GM21423 (cell line): Measurements from ENCODE around the gene RRAS2.
"Not testable (repeated sequence)": the region's sequence is repeated elsewhere in the genome, so short reads cannot be mapped to it uniquely, and the experiment has no call there.

Experiments
- ATAC-seq: cut with Tn5 transposase; IDR thresholded peaks from one replicate; pipeline ENCODE4 v1.9.1; 2021; ENCODE audit warnings: mild to moderate bottlenecking, moderate library complexity; ENCODE audit not compliant: unreplicated experiment

RRAS2 gene

DNA sequence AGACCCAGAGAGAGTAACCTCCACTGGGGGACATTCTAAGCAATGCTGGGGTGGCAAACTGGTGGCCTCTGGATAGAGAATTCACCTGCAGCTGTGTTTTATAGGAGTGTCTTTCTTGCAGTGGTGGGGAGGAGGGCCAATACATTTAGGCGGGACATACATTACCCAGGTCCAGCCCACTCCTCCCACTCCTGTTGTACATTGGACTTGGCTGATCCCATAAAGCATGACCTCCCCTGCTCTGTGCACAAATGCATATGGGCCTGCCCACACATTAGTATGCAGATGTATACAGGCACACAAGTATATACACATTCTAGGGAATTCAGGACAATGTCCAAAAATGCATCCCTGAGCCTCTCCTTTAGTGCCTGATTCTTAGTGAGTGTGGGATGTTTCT lies 99.1 kb downstream of the RRAS2 start:
- ATAC-seq: no peak

DNA sequence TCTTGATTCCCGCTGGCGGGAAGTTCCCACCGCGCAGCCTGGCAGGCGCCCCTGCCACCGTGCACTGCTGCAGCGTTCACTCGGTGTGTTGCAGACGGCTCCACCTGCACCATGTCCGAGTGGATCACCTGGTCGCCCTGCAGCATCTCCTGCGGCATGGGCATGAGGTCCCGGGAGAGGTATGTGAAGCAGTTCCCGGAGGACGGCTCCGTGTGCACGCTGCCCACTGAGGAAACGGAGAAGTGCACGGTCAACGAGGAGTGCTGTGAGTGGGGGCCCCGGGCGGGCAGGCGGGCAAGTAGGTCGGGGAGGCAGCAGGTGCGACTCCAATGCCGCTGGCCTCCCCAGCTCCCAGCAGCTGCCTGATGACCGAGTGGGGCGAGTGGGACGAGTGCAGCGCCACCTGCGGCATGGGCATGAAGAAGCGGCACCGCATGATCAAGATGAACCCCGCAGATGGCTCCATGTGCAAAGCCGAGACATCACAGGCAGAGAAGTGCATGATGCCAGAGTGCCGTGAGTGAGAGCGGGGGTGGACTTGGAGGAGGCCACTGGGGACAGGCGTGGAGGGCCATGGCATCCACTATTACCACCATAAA lies 99.7 kb downstream of the RRAS2 start:
- no peak for ATAC-seq

DNA sequence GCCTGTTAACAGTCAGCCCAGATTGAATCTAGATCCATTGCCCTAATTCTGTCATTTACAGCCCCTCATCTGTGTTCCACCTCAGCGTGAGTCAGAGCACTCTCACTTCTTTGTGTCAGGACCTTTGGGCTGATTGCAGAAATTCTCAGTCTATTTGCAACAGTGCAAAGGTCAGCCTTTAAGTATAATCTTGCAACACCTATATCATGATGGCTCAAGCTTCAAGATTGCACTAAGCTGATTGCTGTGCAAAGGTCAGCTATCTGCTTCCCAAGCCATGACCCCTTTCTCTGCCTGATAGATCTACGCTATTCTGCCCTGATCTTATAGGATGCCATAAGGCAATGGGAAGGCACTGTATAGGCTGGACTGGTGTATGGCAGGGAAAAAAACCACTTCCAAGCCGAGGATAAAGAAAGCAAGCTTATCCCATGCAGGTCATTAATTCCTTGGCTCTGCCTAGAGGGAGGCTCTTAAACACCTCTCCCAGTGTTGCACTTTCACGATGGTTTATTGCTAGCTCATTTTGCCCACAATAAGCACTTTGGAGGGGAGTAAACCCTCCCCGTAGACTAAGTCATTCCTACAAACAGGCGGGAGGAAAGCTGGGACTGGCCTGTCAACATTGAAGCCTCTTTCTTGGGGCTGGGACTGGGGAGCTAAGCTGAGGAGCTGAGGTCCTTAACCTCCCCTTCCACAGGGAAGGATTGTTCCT lies 100.6 kb downstream of the RRAS2 start:
- ATAC-seq: no peak

DNA sequence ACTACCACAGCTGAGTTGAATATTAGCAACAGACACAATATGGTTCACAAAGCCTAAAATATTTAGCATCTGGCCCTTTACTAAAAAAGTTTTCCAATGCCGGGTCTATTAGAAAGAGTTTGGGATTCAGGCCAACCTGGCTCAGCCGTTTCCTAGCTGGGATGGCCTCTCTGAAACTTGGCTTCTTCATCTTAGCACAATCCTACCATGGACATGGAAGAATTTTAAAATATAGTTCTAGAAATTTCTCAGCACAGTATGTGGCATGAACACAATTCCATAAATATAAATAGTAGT lies 103.8 kb downstream of the RRAS2 start:
- ATAC-seq: no peak

DNA sequence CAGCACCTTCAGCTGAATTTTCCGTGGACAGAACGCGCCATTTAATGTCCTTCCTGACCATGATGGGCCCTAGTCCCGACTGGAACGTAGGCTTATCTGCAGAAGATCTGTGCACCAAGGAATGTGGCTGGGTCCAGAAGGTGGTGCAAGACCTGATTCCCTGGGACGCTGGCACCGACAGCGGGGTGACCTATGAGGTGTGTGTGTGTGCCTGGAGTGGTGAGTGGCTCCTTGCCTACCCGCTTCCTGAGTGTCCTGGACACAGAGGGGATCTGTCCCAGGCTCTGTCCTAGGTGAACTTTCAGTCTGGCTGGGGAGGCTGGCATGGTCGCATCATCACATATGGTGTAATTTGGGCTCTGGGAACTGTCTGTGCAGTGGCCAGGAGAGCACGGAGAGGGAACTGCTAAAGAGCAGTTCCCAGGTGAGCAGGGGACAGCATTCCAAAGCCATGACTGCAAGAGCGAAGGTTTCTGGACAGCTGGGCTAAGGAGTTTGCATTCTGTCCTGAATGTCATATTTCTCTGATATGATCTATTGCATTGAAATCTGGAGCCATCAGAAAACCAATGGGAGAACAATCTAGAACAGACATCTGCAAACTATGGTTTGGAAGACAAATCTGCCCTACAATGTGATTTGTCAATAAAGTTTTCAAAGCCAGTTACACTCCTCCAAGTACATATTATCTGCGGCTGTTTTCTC lies 104.3 kb downstream of the RRAS2 start:
- ATAC-seq: no peak

DNA sequence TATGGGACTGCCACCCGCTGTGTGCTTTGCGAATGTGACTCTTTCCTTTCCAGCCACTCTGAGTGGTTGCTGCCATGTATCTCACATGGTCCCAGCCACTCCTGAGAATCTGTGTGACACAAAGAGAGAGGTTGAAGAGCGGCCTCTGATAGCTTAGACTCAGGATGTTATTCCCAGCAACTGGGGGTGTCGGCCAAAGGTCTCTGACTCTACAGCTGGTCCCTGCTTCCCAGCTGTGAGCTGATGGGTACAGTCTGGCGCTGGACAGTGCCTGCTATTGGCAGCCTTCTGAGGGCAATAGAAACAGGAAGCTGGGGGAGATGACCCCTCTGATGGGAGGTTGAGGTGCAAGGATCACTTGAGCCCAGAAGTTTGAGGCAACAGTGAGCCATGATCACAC lies 105.1 kb downstream of the RRAS2 start:
- no peak for ATAC-seq

DNA sequence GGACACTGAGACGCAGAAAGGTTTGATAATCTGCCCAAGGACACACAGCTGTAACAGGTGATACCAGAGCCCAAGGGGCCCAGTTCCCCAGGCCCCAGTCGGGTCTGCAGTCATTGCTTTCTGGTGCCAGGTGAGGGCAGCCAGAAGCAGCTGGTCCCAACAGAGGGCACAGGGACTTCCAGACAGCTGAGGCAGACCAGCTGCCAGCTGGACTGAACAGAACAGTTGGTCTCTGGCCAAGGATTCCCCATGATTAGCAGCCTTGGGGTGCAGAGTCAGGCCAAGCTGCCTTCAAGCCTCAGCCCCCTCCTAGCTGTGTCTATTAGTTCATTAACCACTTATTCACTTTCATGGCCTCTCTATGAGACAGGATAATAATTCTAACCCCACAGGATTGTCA lies 105.6 kb downstream of the RRAS2 start:
- no peak for ATAC-seq

DNA sequence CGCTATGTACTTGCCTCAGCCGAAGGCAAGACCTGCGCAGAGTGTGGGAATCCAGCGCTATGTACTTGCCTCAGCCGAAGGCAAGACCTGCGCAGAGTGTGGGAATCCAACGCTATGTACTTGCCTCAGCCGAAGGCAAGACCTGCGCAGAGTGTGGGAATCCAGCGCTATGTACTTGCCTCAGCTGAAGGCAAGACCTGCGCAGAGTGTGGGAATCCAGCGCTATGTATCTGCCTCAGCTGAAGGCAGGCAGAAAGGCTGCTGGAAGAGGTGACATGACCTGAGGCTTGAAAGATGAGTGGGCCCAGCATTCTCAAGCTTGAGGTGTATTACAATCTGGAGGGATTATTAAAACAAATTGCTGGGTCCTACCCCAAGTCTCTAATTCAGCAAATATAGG lies 106.5 kb downstream of the RRAS2 start:
- not testable (repeated sequence) for ATAC-seq

DNA sequence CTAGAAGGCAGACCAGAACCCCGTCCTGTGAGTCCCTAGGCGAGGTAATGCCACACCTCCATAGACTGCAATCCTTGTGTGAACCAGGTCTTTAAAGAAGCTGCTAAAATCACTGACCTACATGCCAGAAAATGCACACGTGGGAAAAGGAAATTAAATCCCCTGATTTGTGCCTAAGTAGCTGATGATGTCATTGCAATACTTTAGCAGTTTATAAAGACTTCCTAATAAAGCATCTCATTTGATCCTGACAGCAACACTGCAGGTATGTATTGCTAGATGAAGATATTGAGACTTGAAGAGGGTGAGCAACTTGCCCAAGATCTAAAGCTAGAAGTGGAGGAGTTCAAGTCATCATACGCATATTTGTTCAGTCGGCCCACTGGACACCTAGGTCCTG lies 107.2 kb downstream of the RRAS2 start:
- no peak for ATAC-seq

DNA sequence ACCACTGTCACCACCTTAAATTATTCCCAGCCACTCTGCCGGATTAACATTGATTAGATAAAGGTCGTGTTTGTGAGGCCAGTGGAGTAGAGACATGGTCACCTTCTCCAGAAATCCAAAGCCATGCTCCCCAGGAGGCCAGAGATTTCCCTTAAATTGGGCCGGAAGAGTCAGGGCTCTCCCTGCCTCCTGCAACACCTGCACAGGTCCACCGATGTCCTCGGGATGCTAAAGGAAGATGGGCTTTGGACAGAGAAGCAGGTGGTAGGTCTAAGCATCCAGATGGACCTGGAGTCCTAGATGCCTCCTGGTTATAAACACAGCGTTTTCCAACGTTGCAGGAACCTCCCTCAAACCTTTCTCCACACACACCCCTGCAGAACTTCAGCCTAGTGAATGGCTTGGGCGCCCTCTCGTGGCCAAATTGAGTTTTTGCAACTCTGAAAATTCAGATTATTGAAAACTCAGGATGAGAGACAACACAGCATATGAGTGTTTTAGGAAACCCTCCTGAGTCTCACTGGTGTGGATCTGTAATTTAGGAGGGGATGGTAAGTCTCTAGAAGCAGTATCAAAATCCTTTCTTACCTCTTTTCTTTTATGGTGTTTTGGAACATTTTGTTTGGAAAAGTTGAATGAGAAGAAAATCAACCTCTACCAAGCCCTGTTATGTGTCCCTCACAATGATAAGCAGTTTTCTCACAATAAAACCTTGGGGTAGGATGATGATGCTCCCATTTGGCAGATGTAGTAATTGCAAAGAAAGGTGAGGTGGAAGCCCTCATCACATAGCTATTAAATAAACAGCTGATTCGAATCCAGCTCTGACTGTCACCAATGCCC lies 109.6 kb downstream of the RRAS2 start:
- ATAC-seq: no peak

DNA sequence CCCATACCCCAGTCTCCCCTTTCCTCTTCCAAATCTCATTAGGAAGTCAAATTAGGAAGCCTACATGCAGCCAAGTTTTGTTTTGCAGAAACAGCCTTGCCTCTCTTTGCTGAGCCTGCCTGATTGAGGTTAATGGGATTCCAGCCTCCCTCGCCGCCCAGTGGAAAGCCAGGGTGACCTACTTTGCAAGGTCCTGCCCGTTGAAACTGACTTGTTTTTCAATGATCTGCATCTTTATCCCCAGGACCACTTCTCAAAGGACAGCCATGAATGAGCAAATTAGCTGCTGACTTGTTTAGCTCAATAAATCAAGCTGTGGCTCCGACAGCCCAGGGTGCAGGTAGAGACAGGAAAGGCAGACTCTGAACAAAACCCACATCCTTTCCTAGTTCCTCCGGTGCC lies 110.4 kb downstream of the RRAS2 start:
- no peak for ATAC-seq

DNA sequence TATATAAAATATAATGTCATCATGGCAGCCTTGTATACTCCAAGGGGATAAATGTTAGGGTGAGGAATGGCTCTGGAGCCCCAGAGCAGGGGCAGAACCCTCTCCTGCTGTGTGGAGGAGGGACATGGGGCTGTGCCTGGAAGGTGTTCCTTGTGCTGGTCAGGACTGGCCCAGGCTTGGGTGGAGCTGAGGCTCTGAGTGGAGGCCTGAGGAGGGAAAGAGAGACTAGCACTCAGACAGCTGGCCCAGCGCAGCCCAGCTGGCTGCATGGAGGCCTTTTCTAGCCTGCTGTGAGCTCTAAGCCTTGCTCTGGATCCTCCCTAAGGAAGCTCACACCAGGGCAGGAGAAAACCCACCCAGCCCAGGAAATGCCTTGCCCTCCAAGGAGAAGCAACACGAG lies 113.5 kb downstream of the RRAS2 start:
- ATAC-seq: no peak

DNA sequence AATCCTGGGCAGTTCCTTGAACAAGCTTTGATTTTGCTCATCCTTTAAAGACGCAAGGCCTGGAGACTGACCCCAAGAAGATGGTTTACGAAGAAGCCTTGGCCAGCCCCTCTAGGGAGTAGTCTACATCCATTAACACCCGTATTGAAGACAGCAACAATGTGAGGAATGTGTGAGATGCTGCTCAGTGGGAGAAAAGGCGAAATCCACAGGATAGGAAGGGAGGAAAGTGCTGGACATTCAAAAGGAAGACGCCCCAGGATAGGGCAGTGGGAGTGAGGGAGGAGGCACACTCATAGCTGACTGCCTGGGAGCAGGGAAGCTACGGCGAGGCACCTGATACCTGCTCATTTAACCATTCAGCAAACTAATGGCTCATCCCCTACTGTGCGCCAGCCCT lies 114.1 kb downstream of the RRAS2 start:
- ATAC-seq: no peak

DNA sequence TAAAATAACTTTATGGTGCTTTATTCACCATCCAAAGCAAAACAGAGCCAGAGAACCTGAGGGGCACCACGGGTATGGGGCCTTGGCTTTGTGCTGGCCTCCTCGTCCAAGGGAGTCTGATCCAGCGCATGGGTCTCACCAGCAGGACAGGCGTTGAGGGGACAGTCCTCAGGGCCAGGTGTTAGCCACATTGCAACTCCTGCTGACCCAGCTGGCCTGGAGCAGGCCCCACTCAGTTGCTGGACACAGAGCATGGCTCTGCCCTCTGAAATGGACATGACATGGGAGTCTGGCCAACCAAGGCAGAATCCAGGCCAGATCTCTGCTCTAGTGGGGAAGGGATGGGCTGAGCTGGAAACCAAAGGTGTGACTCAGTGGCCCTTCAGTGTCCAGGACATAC lies 116.2 kb downstream of the RRAS2 start:
- ATAC-seq: no peak

DNA sequence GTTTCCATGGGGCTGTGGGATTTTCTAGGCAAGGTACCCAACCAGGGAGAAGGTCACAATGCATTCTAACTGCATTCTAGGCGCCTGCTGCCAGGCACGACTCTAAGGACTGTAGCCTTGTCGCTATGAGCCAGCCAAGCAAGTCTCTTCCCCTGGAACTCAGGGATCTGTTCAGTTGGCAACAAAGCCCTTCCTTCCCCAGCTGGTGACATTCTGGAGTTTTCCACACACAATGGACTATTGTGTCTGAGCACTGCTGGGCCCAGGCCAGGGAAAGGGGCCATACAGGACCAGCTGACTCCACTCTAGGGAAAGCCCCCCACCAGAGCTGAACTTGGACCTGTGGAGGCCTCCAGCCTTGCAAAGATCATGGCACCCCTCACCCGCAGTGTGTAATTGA lies 116.8 kb downstream of the RRAS2 start:
- ATAC-seq: no peak

DNA sequence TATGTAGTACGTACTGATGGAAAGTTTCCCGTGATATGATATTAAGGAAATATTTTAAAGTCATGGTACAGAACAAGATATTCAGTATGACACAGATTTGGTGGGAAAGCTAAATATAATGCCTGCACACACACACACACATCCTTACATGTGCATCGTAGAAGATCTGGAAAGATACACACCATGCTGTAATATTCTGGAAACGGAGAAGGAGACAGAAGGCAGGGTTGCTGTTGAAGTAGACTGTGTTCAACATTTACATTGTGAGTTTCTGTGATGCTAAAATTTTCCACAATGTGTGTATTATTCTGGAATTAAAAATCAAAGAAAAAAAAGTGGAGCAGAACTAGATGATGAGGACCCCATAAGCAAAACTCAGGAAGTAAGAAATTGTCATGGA lies 118.0 kb downstream of the RRAS2 start:
- no peak for ATAC-seq

DNA sequence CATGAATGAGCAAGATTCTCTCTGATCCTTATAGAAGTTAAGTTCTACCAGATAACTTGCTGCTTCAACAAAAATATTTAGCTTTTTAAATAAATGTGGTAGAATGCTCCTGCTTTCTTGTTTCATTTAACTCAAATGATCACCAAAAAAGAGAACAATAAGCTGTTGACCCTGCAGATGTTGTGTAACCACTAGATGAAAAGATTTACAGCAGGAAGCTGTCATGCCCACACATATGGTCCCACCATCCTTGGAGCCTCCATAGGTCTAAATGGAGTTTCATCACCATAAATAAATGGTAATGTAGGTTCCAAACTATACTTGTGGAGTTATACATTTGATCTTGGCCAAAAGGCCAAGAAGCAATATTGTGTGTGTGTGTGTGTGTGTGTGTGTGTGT lies 118.8 kb downstream of the RRAS2 start:
- ATAC-seq: no peak

DNA sequence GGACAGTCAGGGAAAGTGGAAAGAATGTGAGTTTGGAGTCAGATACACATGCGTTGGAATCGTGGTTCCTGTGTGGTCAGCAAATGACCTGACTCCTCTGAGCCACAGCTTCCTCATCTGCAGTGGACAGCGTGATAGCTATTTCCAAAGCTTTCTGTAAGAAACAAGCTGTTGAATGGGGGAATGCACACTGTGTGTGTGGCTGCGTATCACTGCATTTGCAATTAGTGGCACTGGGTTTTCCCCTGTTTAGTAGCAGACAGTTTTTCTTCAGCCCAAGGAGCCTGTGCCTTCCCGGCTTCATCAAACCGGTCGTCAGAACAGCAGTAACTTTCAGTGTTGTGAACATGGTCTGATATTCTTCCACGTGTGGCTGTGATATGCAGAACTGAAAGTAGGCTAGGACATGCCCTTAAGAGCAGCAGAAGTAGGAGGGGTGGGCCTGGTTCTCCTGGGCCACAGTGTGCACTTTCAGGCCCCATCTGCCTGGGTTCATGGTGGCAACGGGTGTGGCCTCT lies 121.5 kb downstream of the RRAS2 start:
- ATAC-seq: peak; percentile 99

DNA sequence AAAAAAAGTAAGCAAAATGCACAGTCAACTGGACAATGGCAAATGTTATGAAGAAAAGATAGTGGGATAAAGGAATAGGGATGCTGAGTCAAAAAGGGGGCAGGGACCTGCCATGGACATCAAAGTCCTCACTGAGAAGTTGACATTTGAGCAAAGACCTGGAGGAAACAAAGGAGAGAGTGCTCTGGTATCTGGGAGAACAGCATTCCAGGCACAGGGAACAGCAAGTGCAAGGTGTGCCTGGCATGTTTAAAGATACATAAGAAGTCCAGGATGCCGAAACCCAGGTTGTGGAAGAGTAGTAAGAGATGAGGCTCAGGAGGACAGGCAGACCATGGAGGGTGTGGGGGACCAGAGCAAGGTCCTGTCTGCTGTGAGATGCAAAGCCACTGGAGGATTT lies 123.3 kb downstream of the RRAS2 start:
- ATAC-seq: no peak

DNA sequence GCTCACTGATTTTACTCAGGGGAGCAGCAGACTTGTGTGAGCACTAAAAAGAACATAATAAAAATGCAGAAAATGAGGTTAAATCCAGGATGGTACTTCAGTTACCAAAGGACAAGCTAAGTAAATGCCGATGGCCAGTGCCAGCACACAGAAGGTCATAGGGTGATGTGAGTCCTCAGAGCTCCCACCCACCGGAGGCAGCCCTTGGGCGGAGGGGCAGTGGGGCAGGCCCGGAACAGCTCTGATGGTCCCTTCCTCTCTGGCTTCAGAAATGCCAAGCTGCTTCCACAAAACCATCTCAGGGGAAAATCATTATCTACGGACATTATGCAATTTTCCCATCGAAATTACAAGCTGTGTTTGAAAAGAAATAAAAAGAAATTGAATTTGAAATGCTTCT lies 124.5 kb downstream of the RRAS2 start:
- no peak for ATAC-seq

DNA sequence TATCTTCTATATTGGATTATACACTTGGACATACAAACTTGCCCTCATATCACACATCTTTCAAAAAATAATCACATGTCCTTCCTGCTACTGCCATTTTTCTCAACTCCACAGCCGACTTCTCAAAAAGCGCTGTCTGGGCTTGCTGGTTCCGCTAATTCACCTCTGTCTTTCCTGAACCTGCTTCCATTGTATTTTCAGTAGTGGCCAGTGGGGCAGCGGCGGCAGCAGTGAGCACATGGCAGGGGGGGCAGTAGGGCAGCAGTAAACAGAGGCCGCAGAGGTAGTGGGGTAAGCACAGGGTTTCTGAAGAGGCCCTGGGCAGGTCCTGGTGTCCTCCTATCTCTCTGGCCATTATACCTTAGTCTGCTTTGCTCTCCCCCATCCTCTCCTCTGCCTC lies 126.3 kb downstream of the RRAS2 start:
- ATAC-seq: no peak

DNA sequence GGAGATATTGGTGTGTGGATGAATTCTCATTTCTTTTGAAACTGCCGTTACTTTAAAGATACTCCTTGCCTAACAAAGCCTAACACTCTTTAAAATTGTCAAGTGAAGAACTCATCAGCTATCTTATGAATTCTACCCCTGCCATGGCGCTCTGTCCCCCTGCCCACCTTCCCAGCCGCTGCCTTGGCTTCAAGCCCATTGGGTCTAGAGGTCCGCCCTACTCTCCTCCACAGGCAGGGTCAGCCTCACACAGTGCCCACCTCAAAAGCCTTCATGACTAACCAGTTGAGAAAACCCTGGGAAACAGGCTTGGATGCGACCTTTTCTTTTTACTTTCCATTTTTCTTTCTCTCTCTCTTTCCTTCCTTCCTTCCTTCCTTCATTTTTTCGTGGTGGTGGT lies 128.6 kb downstream of the RRAS2 start:
- no peak for ATAC-seq
